Liver (tissue), 9 donors: ENCODE measurements around the gene SYDE2. TPM values are rescaled to one million over a fixed set of nuclear protein-coding genes. Genes with fewer than 3 reads are reported as not detected.

Experiments used
- DNase-seq: peaks from one replicate; pipeline ENCODE4 v3.0.0-alpha.2; 2017; ENCODE audit warnings: low spot score
- H3K27ac ChIP-seq, 2 donors: one replicate each; pipeline ENCODE4 v1.7.0; 2013; ENCODE audit warnings: inconsistent platforms in 2 of 2, low read length in 2 of 2, control low read depth in 1 of 2, low read depth in 1 of 2, mild to moderate bottlenecking in 1 of 2
- H3K27me3 ChIP-seq, 4 donors: one replicate each; pipeline versions ENCODE4 v1.6.1 to v1.7.0; 2013; ENCODE audit warnings: low read length in 3 of 4, inconsistent platforms in 1 of 4, mild to moderate bottlenecking in 1 of 4, moderate library complexity in 1 of 4; ENCODE audit not compliant: control insufficient read depth in 4 of 4, insufficient read depth in 4 of 4
- H3K36me3 ChIP-seq, 4 donors: one replicate each; pipeline versions ENCODE4 v1.6.1 to v1.7.0; 2013; ENCODE audit warnings: low read length in 3 of 4, mild to moderate bottlenecking in 3 of 4, low read depth in 1 of 4, moderate library complexity in 1 of 4; ENCODE audit not compliant: control insufficient read depth in 4 of 4, insufficient read depth in 3 of 4
- H3K4me1 ChIP-seq, 4 donors: one replicate each; pipeline versions ENCODE4 v1.6.1 to v1.7.0; 2013; ENCODE audit warnings: low read length in 3 of 4, mild to moderate bottlenecking in 3 of 4, moderate library complexity in 1 of 4; ENCODE audit not compliant: control insufficient read depth in 4 of 4, insufficient read depth in 4 of 4
- H3K4me3 ChIP-seq, 3 donors: one replicate each; pipeline versions ENCODE4 v1.6.1 to v1.7.0; 2013; ENCODE audit warnings: low read length in 3 of 3, control low read depth in 1 of 3, low read depth in 1 of 3, mild to moderate bottlenecking in 1 of 3
- H3K9ac ChIP-seq, 2 donors: one replicate each; pipeline ENCODE4 v1.7.0; 2013; ENCODE audit warnings: low read length in 2 of 2, mild to moderate bottlenecking in 2 of 2, moderate library complexity in 2 of 2, control low read depth in 1 of 2, low read depth in 1 of 2
- H3K9me3 ChIP-seq, 4 donors: one replicate each; pipeline versions ENCODE4 v1.6.1 to v1.7.0; 2013; ENCODE audit warnings: low read length in 3 of 4; ENCODE audit not compliant: control insufficient read depth in 4 of 4
- EGR1 ChIP-seq, 2 donors: IDR thresholded peaks; 2 replicates each; pipeline ENCODE4 v1.6.1; 2016 to 2018; ENCODE audit warnings: antibody characterized with exemption in 2 of 2, low read depth in 2 of 2
- FOXA1 ChIP-seq: IDR thresholded peaks from 2 replicates; pipeline ENCODE4 v1.6.1; 2016; ENCODE audit warnings: antibody characterized with exemption
- FOXA2 ChIP-seq: IDR thresholded peaks from 2 replicates; pipeline ENCODE4 v1.6.1; 2016; ENCODE audit warnings: antibody characterized with exemption
- GABPA ChIP-seq, 2 donors: IDR thresholded peaks in 1 of 2; conservative IDR thresholded peaks in 1 of 2; 2 replicates each; pipeline ENCODE4 v1.6.1; 2016; ENCODE audit warnings: antibody characterized with exemption in 2 of 2, mild to moderate bottlenecking in 1 of 2, moderate library complexity in 1 of 2
- HNF4A ChIP-seq, 2 donors: conservative IDR thresholded peaks; 2 replicates each; pipeline ENCODE4 v1.6.1; 2016; ENCODE audit warnings: antibody characterized with exemption in 2 of 2, mild to moderate bottlenecking in 2 of 2
- HNF4G ChIP-seq: IDR thresholded peaks from 2 replicates; pipeline ENCODE4 v1.6.1; 2016; ENCODE audit warnings: antibody characterized with exemption
- JUND ChIP-seq, 2 donors: IDR thresholded peaks; 2 replicates each; pipeline ENCODE4 v1.6.1; 2016; ENCODE audit warnings: antibody characterized with exemption in 2 of 2
- NR2F2 ChIP-seq: IDR thresholded peaks from 2 replicates; pipeline ENCODE4 v1.6.1; 2016; ENCODE audit warnings: antibody characterized with exemption
- RAD21 ChIP-seq, 2 donors: IDR thresholded peaks; 2 replicates each; pipeline ENCODE4 v1.6.1; 2016; ENCODE audit warnings: antibody characterized with exemption in 2 of 2, mild to moderate bottlenecking in 2 of 2
- REST ChIP-seq: IDR thresholded peaks from 2 replicates; pipeline ENCODE4 v1.6.1; 2016; ENCODE audit warnings: antibody characterized with exemption, mild to moderate bottlenecking
- RXRA ChIP-seq, 2 donors: IDR thresholded peaks; 2 replicates each; pipeline ENCODE4 v1.6.1; 2017 to 2018; ENCODE audit warnings: antibody characterized with exemption in 2 of 2, mild to moderate bottlenecking in 1 of 2
- SP1 ChIP-seq: IDR thresholded peaks from 2 replicates; pipeline ENCODE4 v1.6.1; 2018; ENCODE audit warnings: antibody characterized with exemption, mild to moderate bottlenecking
- TAF1 ChIP-seq: conservative IDR thresholded peaks from 2 replicates; pipeline ENCODE4 v1.6.1; 2016; ENCODE audit warnings: antibody characterized with exemption, mild to moderate bottlenecking
- YY1 ChIP-seq: IDR thresholded peaks from 2 replicates; pipeline ENCODE4 v1.6.1; 2016; ENCODE audit warnings: antibody characterized with exemption, mild to moderate bottlenecking
- WGBS: extraction: QIAGEN DNeasy Blood & Tissue Kit; methylation state at CpG from one replicate; pipeline ENCODE4 v1.1.7; 2013; 5-methylcytosine and 5-hydroxymethylcytosine counted together
- polyA plus RNA-seq, 2 donors: library from polyadenylated mRNA; stranded (reverse) in 1 of 2; unstranded in 1 of 2; fragments of 200-250 nt in 1 of 2; fragments of >200 nt in 1 of 2; fragmentation: Nextera tagmentation in 1 of 2; extraction: Ambion mirVana in 1 of 2; gene quantifications; one replicate each; pipeline versions ENCODE4 v1.2.1 to v1.2.3, GENCODE V29; 2013 to 2015
- total RNA-seq, 2 donors: library from RNA; depleted of rRNA; stranded (reverse); fragments of >200 nt; gene quantifications; one replicate each; pipeline ENCODE4 v1.2.3, GENCODE V29; 2014
- TF ChIP-seq, protein P1 (sequence below): IDR thresholded peaks from 2 replicates; pipeline ENCODE4 v1.6.1; 2016; ENCODE audit warnings: antibody characterized with exemption
- TF ChIP-seq, protein P2 (sequence below): IDR thresholded peaks from 2 replicates; pipeline ENCODE4 v1.6.1; 2016; ENCODE audit warnings: antibody characterized with exemption
- TF ChIP-seq, protein P3 (sequence below): IDR thresholded peaks from 2 replicates; pipeline ENCODE4 v1.6.1; 2016; ENCODE audit warnings: antibody characterized with exemption
- donor health status: healthy.
- donor health status: healthy.
- donor health status: healthy.
- donor health status: healthy.
- donor health status: healthy.

The SYDE2 gene
- total and polyA plus RNA-seq, 4 donors, result 1.3 to 11.5 (median 3.7) TPM

GRCh38 chr1:85245456-85245855 lies 44.6 kb upstream of the SYDE2 start (continued):
- no peak for TF ChIP-seq REST
- TF ChIP-seq, protein P1, sequence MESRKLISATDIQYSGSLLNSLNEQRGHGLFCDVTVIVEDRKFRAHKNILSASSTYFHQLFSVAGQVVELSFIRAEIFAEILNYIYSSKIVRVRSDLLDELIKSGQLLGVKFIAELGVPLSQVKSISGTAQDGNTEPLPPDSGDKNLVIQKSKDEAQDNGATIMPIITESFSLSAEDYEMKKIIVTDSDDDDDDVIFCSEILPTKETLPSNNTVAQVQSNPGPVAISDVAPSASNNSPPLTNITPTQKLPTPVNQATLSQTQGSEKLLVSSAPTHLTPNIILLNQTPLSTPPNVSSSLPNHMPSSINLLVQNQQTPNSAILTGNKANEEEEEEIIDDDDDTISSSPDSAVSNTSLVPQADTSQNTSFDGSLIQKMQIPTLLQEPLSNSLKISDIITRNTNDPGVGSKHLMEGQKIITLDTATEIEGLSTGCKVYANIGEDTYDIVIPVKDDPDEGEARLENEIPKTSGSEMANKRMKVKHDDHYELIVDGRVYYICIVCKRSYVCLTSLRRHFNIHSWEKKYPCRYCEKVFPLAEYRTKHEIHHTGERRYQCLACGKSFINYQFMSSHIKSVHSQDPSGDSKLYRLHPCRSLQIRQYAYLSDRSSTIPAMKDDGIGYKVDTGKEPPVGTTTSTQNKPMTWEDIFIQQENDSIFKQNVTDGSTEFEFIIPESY, result no peak
- no peak for TF ChIP-seq SP1

- Histone ChIP-seq H3K9ac (no peak overlapping the region), H3K4me1 (no peaks in the 10 kb centered on the region)
- WGBS, result 71% methylated on average over 4 of the region's 4 CpGs
These were observed 43.6 kb upstream of the SYDE2 start for GRCh38 chr1:85244271-85245061.

More at GRCh38 chr1:85244271-85245061, 43.6 kb upstream of the SYDE2 start:
- Histone ChIP-seq H3K4me3 (no peak overlapping the region), H3K36me3 (no peaks in the 10 kb centered on the region), H3K9me3 (no peaks in the 10 kb centered on the region), H3K27me3 (no peaks in the 10 kb centered on the region), H3K27ac (no peak overlapping the region)
- no peak for DNase-seq
- TF ChIP-seq YY1 (no peak), EGR1 (IDR thresholded peaks at IDR 0.05; ENCODE audit: low read depth in 2 of 2) (no peak), JUND (IDR thresholded peaks at IDR 0.05) (no peak), HNF4A (conservative IDR thresholded peaks at IDR 0.05) (no peak), RXRA (IDR thresholded peaks at IDR 0.05) (no peak), GABPA (IDR thresholded peaks at IDR 0.05 in 1 of 2, conservative IDR thresholded peaks at IDR 0.05 in 1 of 2) (no peak), HNF4G (no peak), REST (no peak), FOXA2 (no peak), RAD21 (IDR thresholded peaks at IDR 0.05) (no peak), FOXA1 (no peak), TAF1 (no peak), NR2F2 (no peak), SP1 (no peak)
- TF ChIP-seq, protein P2, sequence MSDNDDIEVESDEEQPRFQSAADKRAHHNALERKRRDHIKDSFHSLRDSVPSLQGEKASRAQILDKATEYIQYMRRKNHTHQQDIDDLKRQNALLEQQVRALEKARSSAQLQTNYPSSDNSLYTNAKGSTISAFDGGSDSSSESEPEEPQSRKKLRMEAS, result no peak
- TF ChIP-seq, protein P3, sequence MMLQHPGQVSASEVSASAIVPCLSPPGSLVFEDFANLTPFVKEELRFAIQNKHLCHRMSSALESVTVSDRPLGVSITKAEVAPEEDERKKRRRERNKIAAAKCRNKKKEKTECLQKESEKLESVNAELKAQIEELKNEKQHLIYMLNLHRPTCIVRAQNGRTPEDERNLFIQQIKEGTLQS, result no peak
